Transverse colon (tissue), 4 donors: Measurements from ENCODE around the gene PACRG. TPM values are rescaled to one million over a fixed set of nuclear protein-coding genes. Genes with fewer than 3 reads are reported as not detected.

Experiments used
- DNase-seq: peaks from one replicate; pipeline ENCODE4 v3.0.0-alpha.2; 2019
- H3K27ac ChIP-seq, 4 donors: fragments of 200-600 bp; sonication (generic); 2 replicates each; pipeline ENCODE4 v1.5.1; 2016 to 2018; ENCODE audit warnings: inconsistent platforms in 4 of 4
- H3K27me3 ChIP-seq: fragments of 200-600 bp; sonication (generic); 2 replicates; pipeline ENCODE4 v1.5.1; 2017; ENCODE audit warnings: inconsistent platforms
- H3K36me3 ChIP-seq, 4 donors: fragments of 200-600 bp; sonication (generic); 2 replicates each; pipeline ENCODE4 v1.5.1; 2017 to 2019; ENCODE audit warnings: inconsistent platforms in 4 of 4
- H3K4me1 ChIP-seq, 4 donors: fragments of 200-600 bp; sonication (generic); 2 replicates each; pipeline ENCODE4 v1.5.1; 2017 to 2020; ENCODE audit warnings: inconsistent platforms in 4 of 4
- H3K4me3 ChIP-seq, 4 donors: fragments of 200-600 bp; sonication (generic); 1 replicate in 1 of 4; 2 replicates in 3 of 4; pipeline versions ENCODE4 v1.5.1 to v1.6.1; 2017 to 2019; ENCODE audit warnings: inconsistent platforms in 4 of 4
- H3K9me3 ChIP-seq, 2 donors: fragments of 200-600 bp; sonication (generic); 2 replicates each; pipeline ENCODE4 v1.5.1; 2017 to 2019; ENCODE audit warnings: inconsistent platforms in 2 of 2
- CTCF ChIP-seq, 5 experiments: fragments of 200-600 bp in 3 of 5; fragments of 450-650 bp in 2 of 5; sonication (generic) in 3 of 5; IDR thresholded peaks; 1 replicate in 2 of 5; 2 replicates in 3 of 5; pipeline ENCODE4 v1.5.1; 2016 to 2017; ENCODE audit warnings: antibody characterized with exemption in 5 of 5, inconsistent platforms in 3 of 5, mild to moderate bottlenecking in 2 of 5, moderate library complexity in 1 of 5
- EP300 ChIP-seq: sonication (generic); formaldehyde crosslinking; IDR thresholded peaks from one replicate; pipeline ENCODE4 v1.6.1; 2017; ENCODE audit warnings: antibody characterized with exemption, low read depth
- POLR2A ChIP-seq: fragments of 450-650 bp; IDR thresholded peaks from one replicate; pipeline ENCODE4 v1.6.1; 2016; ENCODE audit warnings: antibody characterized with exemption, mild to moderate bottlenecking, moderate library complexity
- POLR2AphosphoS5 ChIP-seq, 3 donors: sonication (generic); formaldehyde crosslinking; IDR thresholded peaks; one replicate each; pipeline ENCODE4 v1.6.1; 2016; ENCODE audit warnings: antibody characterized with exemption in 3 of 3
- WGBS, 2 donors: methylation state at CpG; one replicate each; pipeline ENCODE4 v1.1.5; 2018; ENCODE audit warnings: low coverage in 1 of 2; 5-methylcytosine and 5-hydroxymethylcytosine counted together
- in situ Hi-C, 4 donors: fragments of 200-750 bp; cut with MboI; loops; one replicate each; pipeline versions ENCODE4 v1.15.0 to v1.15.1; 2017; ENCODE audit warnings: low sequenced_read_pairs in 3 of 4, low pct_ligation_motif_present in 1 of 4, low pct_unique_long_range_greater_than_20kb in 1 of 4
- intact Hi-C: fragments of 100-400 bp; cut with DNase I; formaldehyde crosslinking; loops from one replicate; pipeline ENCODE4 v1.15.1; 2023; ENCODE audit warnings: low total_unique reads
- total RNA-seq, 4 donors: library from RNA; depleted of rRNA; stranded (reverse); fragments of >200 nt; gene quantifications; one replicate each; pipeline ENCODE4 v1.1.0, GENCODE V29; 2016

Gene PACRG
- total RNA-seq, 4 donors from 2014 or later, result 1.2 to 13.8 (median 1.4) TPM; not detected in 1

DNA sequence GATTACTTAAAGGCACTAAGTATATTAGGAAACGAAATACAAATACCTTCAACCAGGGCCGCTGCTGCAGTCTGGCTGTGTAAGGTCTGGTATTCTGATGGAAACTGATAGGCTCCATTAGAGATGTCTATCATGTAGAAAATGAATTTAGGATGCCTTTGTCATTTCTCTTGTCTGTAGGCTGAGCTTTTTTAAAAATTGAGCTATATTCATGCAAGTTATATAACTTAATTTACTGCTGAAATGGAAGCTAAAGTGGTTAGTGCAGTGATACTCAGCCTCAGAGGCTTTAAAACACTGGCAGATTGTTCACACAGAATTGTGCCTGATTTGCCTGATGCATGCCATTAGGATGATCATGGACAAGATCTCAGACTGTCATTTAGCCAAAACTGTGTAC lies 400.6 kb downstream of the PACRG start:
- TF ChIP-seq EP300 (no peak), POLR2A (no peak), CTCF (IDR thresholded peaks at IDR 0.05) (no peak), POLR2AphosphoS5 (IDR thresholded peaks at IDR 0.05) (no peak)
- intact Hi-C loops (no loop called here), in situ Hi-C loops (no loop called here)
- 80% methylated on average over 2 of the region's 2 CpGs; no CpG with 5 or more reads in 1 of the 2 donors for WGBS, 2 donors
- Histone ChIP-seq H3K36me3 (no peaks in the 10 kb centered on the region), H3K27ac (no peak overlapping the region), H3K4me3 (no peak overlapping the region), H3K9me3 (no peaks in the 10 kb centered on the region), H3K4me1 (no peaks in the 10 kb centered on the region), H3K27me3 (no peaks in the 10 kb centered on the region)
- DNase-seq, result no peak

DNA sequence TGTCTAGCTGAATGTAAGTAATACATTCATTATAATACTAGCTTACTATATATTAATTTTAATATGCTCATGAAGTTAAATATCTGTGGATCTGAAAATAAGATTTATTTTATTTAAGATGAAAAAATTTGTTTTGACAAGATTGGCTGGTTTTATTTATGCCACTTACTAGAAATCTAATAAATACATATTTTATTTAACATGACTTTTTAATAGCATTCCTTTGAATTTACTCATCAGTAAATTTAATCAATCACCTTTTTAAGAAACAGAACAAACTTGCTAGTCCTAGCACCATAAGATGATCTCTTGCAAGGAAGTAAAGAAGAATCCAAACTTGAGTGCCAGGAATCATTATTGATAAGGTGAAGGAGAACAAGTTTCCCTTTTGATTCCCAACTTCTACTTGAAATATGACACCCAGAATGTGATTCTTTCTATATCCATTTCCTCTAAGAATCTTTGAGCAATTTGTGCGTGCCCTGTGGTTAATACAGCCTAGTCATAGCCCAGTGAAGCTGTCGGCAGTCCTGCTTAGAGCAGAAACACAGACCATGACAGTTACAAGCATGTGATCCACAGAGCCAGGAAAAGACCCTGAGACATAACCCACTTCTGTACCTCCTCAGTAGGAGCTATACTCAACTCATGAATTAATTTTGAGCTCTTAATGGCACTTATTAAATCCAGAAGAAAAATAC lies 404.4 kb downstream of the PACRG start:
- 65 to 100% methylated on average over 1 to 2 of the region's 2 CpGs for WGBS, 2 donors
- Histone ChIP-seq H3K36me3 (no peaks in the 10 kb centered on the region), H3K27me3 (no peaks in the 10 kb centered on the region), H3K4me3 (no peak overlapping the region), H3K4me1 (no peaks in the 10 kb centered on the region), H3K9me3 (no peaks in the 10 kb centered on the region), H3K27ac (no peak overlapping the region)
- DNase-seq, result no peak
- in situ Hi-C loops (no loop called here), intact Hi-C loops (no loop called here)
- TF ChIP-seq POLR2AphosphoS5 (IDR thresholded peaks at IDR 0.05) (no peak), CTCF (IDR thresholded peaks at IDR 0.05) (no peak), POLR2A (no peak), EP300 (no peak)

DNA sequence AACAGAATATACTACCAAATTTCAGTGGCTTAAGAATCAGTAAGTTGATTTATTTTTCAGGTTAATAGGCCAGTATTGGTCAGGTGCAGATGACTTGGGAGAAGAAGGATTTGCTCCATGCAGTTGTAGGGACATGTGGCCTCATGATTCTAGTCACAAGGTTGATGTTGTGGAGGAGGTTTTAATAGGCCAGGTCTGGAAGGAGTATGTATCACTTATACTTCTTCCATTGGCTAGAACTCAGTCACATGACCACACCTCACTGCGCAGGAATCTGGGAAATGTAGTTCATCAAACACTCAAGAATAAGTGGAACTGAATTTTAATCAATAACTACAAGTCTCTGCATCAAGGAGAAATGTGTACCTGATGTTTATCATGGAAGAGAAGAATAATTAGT lies 405.2 kb downstream of the PACRG start:
- Histone ChIP-seq H3K4me1 (no peaks in the 10 kb centered on the region), H3K27me3 (no peaks in the 10 kb centered on the region), H3K27ac (no peak overlapping the region), H3K9me3 (no peaks in the 10 kb centered on the region), H3K36me3 (no peaks in the 10 kb centered on the region), H3K4me3 (no peak overlapping the region)
- DNase-seq, result no peak
- TF ChIP-seq EP300 (no peak), CTCF (IDR thresholded peaks at IDR 0.05) (no peak), POLR2A (no peak), POLR2AphosphoS5 (IDR thresholded peaks at IDR 0.05) (no peak)
- intact Hi-C loops (no loop called here), in situ Hi-C loops (no loop called here)
- WGBS, 2 donors, result 93 to 100% methylated on average over 1 of the region's 1 CpG

DNA sequence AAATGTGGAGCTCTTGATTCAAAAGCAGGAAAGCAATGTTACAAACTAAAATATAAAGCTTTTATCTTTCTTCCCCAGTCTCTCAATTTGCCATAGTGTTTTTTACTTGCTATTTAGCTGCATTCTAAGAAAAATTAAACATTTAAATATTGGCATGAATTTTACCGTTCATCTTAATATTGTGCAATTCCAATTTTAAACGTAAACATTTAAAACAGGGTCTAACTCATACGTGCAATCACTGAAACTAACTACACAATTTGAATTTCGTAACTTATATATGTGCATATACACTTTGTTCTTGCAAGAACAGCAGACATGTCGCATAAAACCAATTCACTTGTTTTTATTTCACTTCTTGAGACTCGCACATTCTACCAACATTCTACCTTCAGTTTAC lies 405.9 kb downstream of the PACRG start:
- Histone ChIP-seq H3K27me3 (no peaks in the 10 kb centered on the region), H3K4me1 (no peaks in the 10 kb centered on the region), H3K27ac (no peak overlapping the region), H3K4me3 (no peak overlapping the region), H3K9me3 (no peaks in the 10 kb centered on the region), H3K36me3 (no peaks in the 10 kb centered on the region)
- TF ChIP-seq CTCF (IDR thresholded peaks at IDR 0.05), result no peak
- no peak for TF ChIP-seq POLR2A
- TF ChIP-seq POLR2AphosphoS5 (IDR thresholded peaks at IDR 0.05), result no peak
- TF ChIP-seq EP300, result no peak
- no peak for DNase-seq
- 74 to 87% methylated on average over 6 of the region's 6 CpGs for WGBS, 2 donors
- in situ Hi-C loops (no loop called here), intact Hi-C loops (no loop called here)
